Mesodermal cell (in vitro differentiated cells): ENCODE measurements around the gene LEFTY1.
A peak's percentile ranks its signal among the peaks of the same experiment; 100 is the strongest.

Experiments
- H3K27ac ChIP-seq: 2 replicates; pipeline ENCODE4 v1.7.0; 2013; ENCODE audit warnings: mild to moderate bottlenecking, low read depth, low read length, moderate library complexity; ENCODE audit not compliant: severe bottlenecking
- H3K36me3 ChIP-seq: 2 replicates; pipeline ENCODE4 v1.7.1; 2013; ENCODE audit warnings: mild to moderate bottlenecking, low read length, moderate library complexity; ENCODE audit not compliant: control insufficient read depth, insufficient read depth
- H3K4me1 ChIP-seq: one replicate; pipeline ENCODE4 v1.7.1; 2013; ENCODE audit warnings: mild to moderate bottlenecking, low read length; ENCODE audit not compliant: insufficient read depth, control insufficient read depth, poor library complexity, severe bottlenecking
- H3K4me3 ChIP-seq: 2 replicates; pipeline ENCODE4 v1.7.0; 2013; ENCODE audit warnings: low read length, control low read depth, mild to moderate bottlenecking; ENCODE audit not compliant: insufficient read depth, poor library complexity, severe bottlenecking; ENCODE audit errors: extremely low read depth
- H3K9me3 ChIP-seq: 2 replicates; pipeline ENCODE4 v1.7.1; 2013; ENCODE audit warnings: mild to moderate bottlenecking, low read length, moderate library complexity; ENCODE audit not compliant: control insufficient read depth
- WGBS, 2 experiments: methylation state at CpG; one replicate each; pipeline ENCODE4 v1.1.5; 2013; ENCODE audit warnings: missing lambda C conversion rate in 2 of 2; ENCODE audit not compliant: insufficient coverage in 2 of 2; 5-methylcytosine and 5-hydroxymethylcytosine counted together

Gene LEFTY1

DNA sequence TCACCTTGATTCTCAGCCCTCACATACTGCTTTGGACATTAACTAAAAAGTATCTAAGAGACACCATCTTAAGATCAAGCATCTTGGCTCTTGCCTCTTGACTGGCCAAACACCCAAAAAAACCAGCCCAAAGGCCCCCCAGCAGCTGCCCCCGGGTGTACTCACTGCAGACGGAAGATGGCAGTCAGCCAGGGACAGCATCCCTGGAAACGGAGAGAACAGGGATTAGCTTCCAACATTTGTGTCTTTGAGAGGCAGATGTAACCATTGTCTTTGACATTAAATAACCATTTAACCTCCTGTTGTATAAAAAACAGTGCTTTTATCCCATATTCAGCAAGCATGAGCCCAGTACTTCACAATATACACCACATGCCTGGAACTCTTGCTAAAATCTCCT lies 18.0 kb downstream of the LEFTY1 start:
- Histone ChIP-seq H3K4me1 (peaks cover 9% of the 10 kb centered on the region), H3K36me3 (peaks cover 59% of the 10 kb centered on the region), H3K4me3 (no peak overlapping the region), H3K27ac (no peak overlapping the region), H3K9me3 (no peaks in the 10 kb centered on the region)
- WGBS, 2 experiments: 94% methylated on average over 3 of the region's 3 CpGs; no CpG with 5 or more reads in 1 of the 2 experiments

DNA sequence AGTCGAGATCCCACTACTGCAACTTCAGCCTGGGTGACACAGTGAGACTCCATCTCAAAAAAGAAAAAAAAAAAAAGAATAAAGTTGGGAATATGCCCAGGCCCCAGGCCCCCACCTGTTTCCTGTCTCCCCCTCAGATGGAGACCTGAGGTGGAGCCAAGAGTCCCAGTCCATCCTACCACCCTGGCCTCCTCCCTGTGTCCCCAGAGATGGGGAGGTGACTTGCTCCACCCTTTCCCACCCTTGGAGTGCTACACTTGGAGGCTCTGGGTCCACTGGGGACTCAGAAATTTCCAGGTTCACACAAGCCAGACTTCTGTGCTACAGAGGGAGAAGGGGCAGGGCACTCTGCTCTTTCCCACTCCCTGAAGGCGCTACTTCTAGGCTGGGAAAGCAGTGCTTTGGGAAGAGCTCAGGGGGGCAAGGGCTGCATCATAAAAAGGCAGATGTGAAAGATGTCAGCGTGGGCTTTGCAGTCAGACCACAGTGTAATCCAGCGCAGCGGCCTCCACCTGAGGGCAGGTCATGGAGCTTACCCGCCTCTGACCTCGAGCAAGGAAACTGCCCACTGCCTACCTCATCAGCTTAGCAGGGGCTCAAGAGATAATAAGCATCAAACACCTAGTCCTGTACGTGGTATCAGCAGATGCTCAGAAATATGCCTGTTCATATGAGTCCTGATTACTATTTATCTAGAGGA lies 20.2 kb downstream of the LEFTY1 start:
- WGBS, 2 experiments: 86% methylated on average over 6 to 7 of the region's 8 CpGs
- Histone ChIP-seq H3K36me3 (peaks cover 58% of the 10 kb centered on the region), H3K9me3 (no peaks in the 10 kb centered on the region), H3K4me3 (no peak overlapping the region), H3K4me1 (peaks cover 16% of the 10 kb centered on the region), H3K27ac (no peak overlapping the region)

DNA sequence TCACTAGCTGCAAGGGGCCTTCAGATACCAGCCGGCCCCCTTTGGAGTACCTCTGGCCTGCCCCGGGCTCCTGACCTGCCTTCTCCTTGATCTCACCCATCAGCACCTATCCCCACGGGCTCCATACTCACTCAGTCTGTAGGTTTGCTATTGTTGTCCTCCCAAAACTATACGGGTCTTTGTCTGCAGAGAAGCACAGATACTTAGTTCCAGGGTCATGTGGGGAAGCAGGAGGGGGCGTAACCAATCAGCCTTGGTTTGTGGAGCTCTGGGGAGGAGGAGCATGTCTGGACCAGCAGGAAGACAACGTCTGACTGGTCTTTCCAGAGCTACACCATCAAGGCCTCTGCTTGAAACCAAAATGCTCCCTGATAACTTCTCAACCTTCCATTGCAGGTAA lies 22.0 kb downstream of the LEFTY1 start:
- H3K36me3 ChIP-seq: peaks cover 64% of the 10 kb centered on the region
- no peak overlapping the region for H3K27ac ChIP-seq
- 62 to 88% methylated on average over 3 to 4 of the region's 6 CpGs for WGBS, 2 experiments
- peaks cover 16% of the 10 kb centered on the region for H3K4me1 ChIP-seq
- no peak overlapping the region for H3K4me3 ChIP-seq
- no peaks in the 10 kb centered on the region for H3K9me3 ChIP-seq

DNA sequence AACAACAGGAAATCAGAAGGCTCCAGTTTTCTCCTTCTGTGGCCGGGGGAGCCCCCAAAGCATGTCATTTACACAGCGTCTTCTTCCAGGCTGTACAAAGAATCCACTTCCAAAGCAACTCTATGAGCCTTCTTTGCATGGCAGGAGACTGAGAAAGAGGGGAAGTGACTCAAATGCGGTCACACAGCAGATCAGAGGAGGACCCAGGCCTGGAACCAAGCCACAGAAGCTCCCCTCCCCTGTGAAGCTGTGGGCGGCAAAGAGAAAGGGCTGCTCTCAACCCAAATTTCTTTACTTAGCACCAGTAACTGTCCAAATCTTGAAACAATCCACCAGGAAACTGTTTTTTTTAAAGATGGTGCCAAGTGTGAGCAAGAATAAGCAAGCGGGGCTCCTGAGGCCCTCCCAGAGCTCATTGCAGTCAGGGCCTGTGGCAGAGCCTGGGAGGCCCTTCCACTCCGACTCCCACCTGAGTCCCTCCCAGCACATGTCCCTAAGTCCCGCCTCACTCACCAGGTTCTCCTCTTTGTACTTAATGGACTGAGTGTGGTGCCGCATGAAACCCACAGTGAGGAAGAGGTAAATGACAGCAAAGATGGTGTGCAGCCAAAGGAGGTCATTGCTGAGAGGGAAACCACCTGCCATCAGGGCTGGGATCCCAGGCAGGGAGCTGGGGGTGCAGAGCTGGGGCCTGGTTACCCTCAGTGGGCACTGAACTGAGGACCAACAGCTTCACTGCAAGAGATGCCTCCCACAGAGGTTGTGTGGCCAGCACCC lies 22.7 kb downstream of the LEFTY1 start:
- WGBS, 2 experiments: 85 to 86% methylated on average over 4 to 5 of the region's 8 CpGs
- Histone ChIP-seq H3K27ac (peak overlapping the region; percentile 67), H3K36me3 (peaks cover 66% of the 10 kb centered on the region), H3K9me3 (no peaks in the 10 kb centered on the region), H3K4me1 (peaks cover 14% of the 10 kb centered on the region), H3K4me3 (no peak overlapping the region)

GRCh38 chr1:225865514-225865913 lies 23.4 kb downstream of the LEFTY1 start:
- H3K9me3 ChIP-seq: no peaks in the 10 kb centered on the region
- H3K4me1 ChIP-seq: peaks cover 14% of the 10 kb centered on the region
- H3K36me3 ChIP-seq: peaks cover 67% of the 10 kb centered on the region
- no peak overlapping the region for H3K27ac ChIP-seq
- 88 to 94% methylated on average over 8 to 12 of the region's 13 CpGs for WGBS, 2 experiments
- no peak overlapping the region for H3K4me3 ChIP-seq

DNA sequence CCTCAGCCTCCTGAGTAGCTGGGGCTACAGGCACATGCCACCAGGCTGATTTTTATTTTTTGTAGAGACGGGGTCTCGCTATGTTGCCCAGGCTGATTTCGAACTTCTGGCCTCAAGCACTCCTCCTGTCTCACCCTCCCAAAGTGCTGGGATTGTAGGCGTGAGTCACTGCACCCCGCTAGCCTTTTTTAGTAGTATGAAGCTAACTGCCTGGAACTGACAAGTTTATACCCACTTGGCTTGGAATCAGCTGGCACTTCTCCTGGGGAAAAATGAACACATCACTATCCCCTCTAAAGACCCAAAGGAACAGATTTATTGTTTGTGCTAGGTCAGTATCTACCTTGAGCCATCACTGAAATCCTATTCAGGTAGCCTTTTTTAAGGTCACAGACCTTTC lies 25.8 kb downstream of the LEFTY1 start:
- Histone ChIP-seq H3K9me3 (no peaks in the 10 kb centered on the region), H3K4me3 (no peak overlapping the region), H3K27ac (no peak overlapping the region), H3K36me3 (peaks cover 52% of the 10 kb centered on the region), H3K4me1 (peaks cover 14% of the 10 kb centered on the region)
- 93 to 95% methylated on average over 3 to 4 of the region's 5 CpGs for WGBS, 2 experiments

DNA sequence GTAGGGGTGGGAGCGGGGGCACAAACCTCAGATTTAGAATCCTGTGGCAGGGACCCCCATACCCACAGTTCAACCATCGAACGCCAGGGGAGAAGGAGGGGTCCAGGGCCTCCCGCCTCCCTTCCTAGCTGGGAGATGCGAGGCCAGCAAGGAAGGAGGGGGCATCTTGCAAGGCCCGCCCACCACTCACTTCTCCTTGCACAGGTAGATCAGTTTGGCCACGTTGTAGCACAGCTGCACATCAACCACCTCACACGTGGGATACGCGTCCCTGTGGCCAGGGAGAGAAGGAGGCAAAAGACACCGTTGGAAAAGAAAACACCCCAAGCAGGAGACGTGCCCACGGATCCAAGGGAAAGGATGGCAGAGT lies 26.4 kb downstream of the LEFTY1 start:
- H3K4me1 ChIP-seq: peaks cover 14% of the 10 kb centered on the region
- WGBS, 2 experiments: 92 to 99% methylated on average over 6 to 8 of the region's 13 CpGs
- no peaks in the 10 kb centered on the region for H3K9me3 ChIP-seq
- H3K36me3 ChIP-seq: peaks cover 50% of the 10 kb centered on the region
- no peak overlapping the region for H3K27ac ChIP-seq
- no peak overlapping the region for H3K4me3 ChIP-seq

- WGBS, 2 experiments: 87 to 93% methylated on average over 10 to 11 of the region's 13 CpGs
- H3K4me3 ChIP-seq: no peak overlapping the region
- H3K9me3 ChIP-seq: no peaks in the 10 kb centered on the region
- peaks cover 14% of the 10 kb centered on the region for H3K4me1 ChIP-seq
- peaks cover 48% of the 10 kb centered on the region for H3K36me3 ChIP-seq
- no peak overlapping the region for H3K27ac ChIP-seq
Measured at GRCh38 chr1:225861834-225862580, 26.9 kb downstream of the LEFTY1 start.

GRCh38 chr1:225860876-225861441 lies 28.0 kb downstream of the LEFTY1 start:
- 87 to 91% methylated on average over 5 of the region's 7 CpGs for WGBS, 2 experiments
- no peaks in the 10 kb centered on the region for H3K9me3 ChIP-seq
- no peak overlapping the region for H3K4me3 ChIP-seq
- peaks cover 48% of the 10 kb centered on the region for H3K36me3 ChIP-seq
- H3K4me1 ChIP-seq: peaks cover 7% of the 10 kb centered on the region
- no peak overlapping the region for H3K27ac ChIP-seq

GRCh38 chr1:225860107-225860506 lies 28.8 kb downstream of the LEFTY1 start:
- no peaks in the 10 kb centered on the region for H3K9me3 ChIP-seq
- H3K36me3 ChIP-seq: peaks cover 44% of the 10 kb centered on the region
- H3K4me1 ChIP-seq: peaks cover 3% of the 10 kb centered on the region
- no peak overlapping the region for H3K27ac ChIP-seq
- H3K4me3 ChIP-seq: no peak overlapping the region
- 93 to 100% methylated on average over 3 to 4 of the region's 5 CpGs for WGBS, 2 experiments
